Lower leg skin (tissue), 4 donors: Measurements from ENCODE around the gene CHMP1A. TPM values are rescaled to one million over a fixed set of nuclear protein-coding genes. Genes with fewer than 3 reads are reported as not detected.

Experiments
- DNase-seq, 2 donors: peaks; one replicate each; pipeline ENCODE4 v3.0.0-alpha.2; 2019; ENCODE audit warnings: low spot score in 2 of 2
- H3K4me3 ChIP-seq: fragments of 200-600 bp; sonication (generic); 2 replicates; pipeline ENCODE4 v1.5.1; 2017; ENCODE audit warnings: mild to moderate bottlenecking, low read depth; ENCODE audit not compliant: poor library complexity, severe bottlenecking
- POLR2A ChIP-seq, 2 donors: fragments of 450-650 bp; IDR thresholded peaks; one replicate each; pipeline ENCODE4 v1.6.1; 2016 to 2017; ENCODE audit warnings: antibody characterized with exemption in 2 of 2, mild to moderate bottlenecking in 1 of 2, moderate library complexity in 1 of 2
- WGBS, 2 donors: methylation state at CpG; one replicate each; pipeline ENCODE4 v1.1.5; 2018; 5-methylcytosine and 5-hydroxymethylcytosine counted together
- intact Hi-C: fragments of 100-400 bp; cut with DNase I; formaldehyde crosslinking; loops from one replicate; pipeline ENCODE4 v1.15.0; 2023; ENCODE audit warnings: low total_unique reads
- total RNA-seq, 4 donors: library from RNA; depleted of rRNA; stranded (reverse); fragments of >200 nt; gene quantifications; one replicate each; pipeline ENCODE4 v1.1.0, GENCODE V29; 2016
- TF ChIP-seq, protein P1 (sequence below), 3 donors: fragments of 450-650 bp; IDR thresholded peaks; one replicate each; pipeline ENCODE4 v1.5.1; 2016; ENCODE audit warnings: antibody characterized with exemption in 3 of 3, mild to moderate bottlenecking in 3 of 3, moderate library complexity in 2 of 3

Gene CHMP1A
- total RNA-seq, 4 donors from 2014 or later, result 78.3 to 141 (median 91.1) TPM

DNA sequence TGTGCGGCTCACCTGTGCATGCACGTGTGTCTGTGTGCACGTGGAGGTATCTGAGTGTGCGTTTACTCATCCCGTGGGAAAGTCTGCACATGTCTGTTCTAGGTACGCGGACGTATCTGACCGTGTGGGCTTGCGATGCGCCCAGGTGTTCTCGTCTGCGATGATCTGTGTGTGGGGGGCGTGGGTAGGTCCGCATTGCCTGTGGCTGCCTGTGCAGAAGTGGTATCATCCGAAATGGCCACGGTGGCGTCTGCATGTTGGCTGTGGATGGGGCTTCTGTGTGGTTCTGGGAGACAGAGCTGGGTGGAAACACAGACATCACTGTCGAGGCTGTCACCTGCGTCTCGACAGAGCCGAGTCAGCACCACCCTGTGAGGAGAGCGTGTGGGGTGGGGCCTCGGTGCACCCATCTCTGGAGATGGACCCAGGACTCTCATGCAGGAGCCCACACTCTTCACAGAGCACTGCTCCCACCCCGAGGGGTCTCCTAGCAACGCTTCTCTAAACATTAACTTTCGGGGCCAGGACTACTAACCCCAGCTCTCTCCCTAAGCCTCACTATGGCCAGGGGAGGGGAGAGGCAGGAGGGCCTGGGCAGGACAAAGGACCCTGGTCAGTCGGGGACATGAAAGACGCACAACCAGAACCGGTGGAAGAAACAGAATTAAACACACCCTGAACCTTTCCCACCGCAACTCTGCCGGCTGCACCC, 35.7 kb downstream of the CHMP1A start:
- intact Hi-C loops, result no loop called here
- no peak for DNase-seq
- TF ChIP-seq POLR2A (IDR thresholded peaks at IDR 0.05), result no peak
- H3K4me3 ChIP-seq, result no peak overlapping the region
- 77 to 81% methylated on average over 31 to 32 of the region's 32 CpGs for WGBS, 2 donors

- H3K4me3 ChIP-seq, result no peak overlapping the region
- WGBS, 2 donors, result 72 to 80% methylated on average over 18 of the region's 18 CpGs
- no peak for DNase-seq
- intact Hi-C loops, result no loop called here
- TF ChIP-seq, protein P1, sequence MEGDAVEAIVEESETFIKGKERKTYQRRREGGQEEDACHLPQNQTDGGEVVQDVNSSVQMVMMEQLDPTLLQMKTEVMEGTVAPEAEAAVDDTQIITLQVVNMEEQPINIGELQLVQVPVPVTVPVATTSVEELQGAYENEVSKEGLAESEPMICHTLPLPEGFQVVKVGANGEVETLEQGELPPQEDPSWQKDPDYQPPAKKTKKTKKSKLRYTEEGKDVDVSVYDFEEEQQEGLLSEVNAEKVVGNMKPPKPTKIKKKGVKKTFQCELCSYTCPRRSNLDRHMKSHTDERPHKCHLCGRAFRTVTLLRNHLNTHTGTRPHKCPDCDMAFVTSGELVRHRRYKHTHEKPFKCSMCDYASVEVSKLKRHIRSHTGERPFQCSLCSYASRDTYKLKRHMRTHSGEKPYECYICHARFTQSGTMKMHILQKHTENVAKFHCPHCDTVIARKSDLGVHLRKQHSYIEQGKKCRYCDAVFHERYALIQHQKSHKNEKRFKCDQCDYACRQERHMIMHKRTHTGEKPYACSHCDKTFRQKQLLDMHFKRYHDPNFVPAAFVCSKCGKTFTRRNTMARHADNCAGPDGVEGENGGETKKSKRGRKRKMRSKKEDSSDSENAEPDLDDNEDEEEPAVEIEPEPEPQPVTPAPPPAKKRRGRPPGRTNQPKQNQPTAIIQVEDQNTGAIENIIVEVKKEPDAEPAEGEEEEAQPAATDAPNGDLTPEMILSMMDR (IDR thresholded peaks at IDR 0.05), result no peak
- no peak for TF ChIP-seq POLR2A (IDR thresholded peaks at IDR 0.05)
These were observed 36.3 kb downstream of the CHMP1A start for GRCh38 chr16:89621136-89621697.

- H3K4me3 ChIP-seq, result no peak overlapping the region
- no peak for DNase-seq
- no peak for TF ChIP-seq POLR2A (IDR thresholded peaks at IDR 0.05)
- TF ChIP-seq, protein P1 (IDR thresholded peaks at IDR 0.05), result no peak
- WGBS, 2 donors, result 41 to 61% methylated on average over 10 to 15 of the region's 16 CpGs
- intact Hi-C loops, result no loop called here
These were observed 37.1 kb downstream of the CHMP1A start for GRCh38 chr16:89620406-89620841.

GRCh38 chr16:89619840-89620239, 37.7 kb downstream of the CHMP1A start:
- intact Hi-C loops, result no loop called here
- 46 to 66% methylated on average over 3 to 12 of the region's 12 CpGs for WGBS, 2 donors
- no peak for DNase-seq

DNA sequence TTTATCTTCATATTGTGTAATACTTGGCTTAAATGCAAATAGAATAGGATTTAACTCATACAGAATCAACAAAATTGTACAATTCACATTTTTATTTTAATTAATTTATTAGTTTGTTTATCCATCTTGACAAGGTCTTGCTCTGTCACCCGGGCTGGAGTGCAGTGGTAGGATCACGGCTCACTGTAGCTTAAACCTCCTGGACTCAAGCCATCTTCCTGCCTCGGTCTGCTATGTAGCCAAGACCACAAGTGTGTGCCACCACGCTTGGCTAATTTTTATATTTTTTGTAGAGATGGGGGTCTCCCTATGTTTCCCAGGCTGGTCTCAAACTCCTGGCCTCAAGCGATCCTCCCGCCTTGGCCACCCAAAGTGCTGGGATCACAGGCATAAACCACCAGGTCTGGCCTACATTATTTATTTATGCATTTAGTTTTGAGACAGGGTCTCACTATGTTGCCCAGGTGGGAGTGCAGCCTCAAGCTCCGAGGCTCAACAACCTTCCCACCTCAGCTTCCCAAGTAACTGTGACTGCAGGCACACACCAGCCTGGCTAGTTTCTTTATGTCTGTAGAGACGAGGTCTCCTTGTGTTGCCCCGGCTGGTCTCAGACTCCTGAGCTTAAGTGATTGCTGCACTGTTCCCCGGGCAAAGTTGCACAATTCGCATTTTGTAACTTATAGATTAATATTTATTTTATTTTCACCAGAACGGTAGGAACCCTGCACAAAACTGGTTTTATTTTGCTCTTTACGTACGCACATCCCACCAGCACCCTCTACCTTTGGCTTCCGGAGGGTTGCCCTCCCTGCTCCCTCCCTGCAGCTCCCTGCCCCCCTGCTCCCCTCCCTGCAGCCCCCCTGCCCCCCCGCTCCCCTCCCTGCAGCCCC, 39.2 kb downstream of the CHMP1A start:
- intact Hi-C loops, result no loop called here
- 51 to 59% methylated on average over 15 of the region's 16 CpGs for WGBS, 2 donors
- DNase-seq, result no peak
- TF ChIP-seq, protein P1 (IDR thresholded peaks at IDR 0.05), result no peak
- no peak for TF ChIP-seq POLR2A (IDR thresholded peaks at IDR 0.05)
- no peak overlapping the region for H3K4me3 ChIP-seq

More at GRCh38 chr16:89619840-89620239, 37.7 kb downstream of the CHMP1A start:
- TF ChIP-seq, protein P1 (IDR thresholded peaks at IDR 0.05), result no peak
- TF ChIP-seq POLR2A (IDR thresholded peaks at IDR 0.05), result no peak
- no peak overlapping the region for H3K4me3 ChIP-seq

GRCh38 chr16:89617036-89617435, 40.5 kb downstream of the CHMP1A start:
- TF ChIP-seq POLR2A (IDR thresholded peaks at IDR 0.05), result no peak
- TF ChIP-seq, protein P1 (IDR thresholded peaks at IDR 0.05), result no peak
- intact Hi-C loops, result no loop called here
- no peak for DNase-seq
- no peak overlapping the region for H3K4me3 ChIP-seq
- 43 to 46% methylated on average over 6 of the region's 6 CpGs for WGBS, 2 donors
